Osteoblast (primary cell): ENCODE measurements around the gene ARHGEF26. TPM values are rescaled to one million over a fixed set of nuclear protein-coding genes. Genes with fewer than 3 reads are reported as not detected.

Experiments
- DNase-seq: peaks from one replicate; pipeline ENCODE4 v3.0.0; 2011; ENCODE audit warnings: low spot score, mixed read lengths; ENCODE audit not compliant: insufficient read length; ENCODE audit errors: missing footprints
- H2AFZ ChIP-seq: 2 replicates; pipeline ENCODE4 v1.6.0; 2011; ENCODE audit warnings: mild to moderate bottlenecking, low read length
- H3K27ac ChIP-seq: 2 replicates; pipeline ENCODE4 v1.5.1; 2011; ENCODE audit warnings: mild to moderate bottlenecking, low read depth, low read length, moderate library complexity
- H3K27me3 ChIP-seq: 2 replicates; pipeline ENCODE4 v1.6.0; 2012; ENCODE audit warnings: mild to moderate bottlenecking, control low read depth, inconsistent platforms, low read length, moderate library complexity; ENCODE audit not compliant: insufficient read depth
- H3K36me3 ChIP-seq: 2 replicates; pipeline ENCODE4 v1.5.1; 2011; ENCODE audit warnings: mild to moderate bottlenecking, low read length, control low read depth, moderate library complexity; ENCODE audit not compliant: insufficient read depth
- H3K4me1 ChIP-seq: 2 replicates; pipeline ENCODE4 v1.5.1; 2011; ENCODE audit warnings: mild to moderate bottlenecking, low read length, control low read depth, moderate library complexity; ENCODE audit not compliant: insufficient read depth
- H3K4me2 ChIP-seq: 2 replicates; pipeline ENCODE4 v1.6.0; 2011; ENCODE audit warnings: mild to moderate bottlenecking, low read length; ENCODE audit not compliant: insufficient read depth
- H3K4me3 ChIP-seq: fragments of 200-600 bp; sonication (generic); 3 replicates; pipeline ENCODE4 v1.5.1; 2012; ENCODE audit warnings: mild to moderate bottlenecking, low read length, inconsistent platforms; ENCODE audit not compliant: insufficient read depth
- H3K79me2 ChIP-seq: 2 replicates; pipeline ENCODE4 v1.6.0; 2012; ENCODE audit warnings: mild to moderate bottlenecking, low read length, control low read depth, inconsistent platforms; ENCODE audit not compliant: insufficient read depth
- H3K9me3 ChIP-seq: 2 replicates; pipeline ENCODE4 v1.5.1; 2011; ENCODE audit warnings: low read depth, low read length, control low read depth
- H4K20me1 ChIP-seq: 2 replicates; pipeline ENCODE4 v1.6.0; 2012; ENCODE audit warnings: mild to moderate bottlenecking, low read length, control low read depth; ENCODE audit not compliant: insufficient read depth
- CTCF ChIP-seq: IDR thresholded peaks from 2 replicates; pipeline ENCODE4 v1.5.1; 2011; ENCODE audit warnings: mild to moderate bottlenecking, low read depth, low read length, moderate library complexity; ENCODE audit errors: extremely low read depth
- total RNA-seq: library from RNA; depleted of rRNA; stranded (reverse); fragments of >200 nt; gene quantifications from 2 replicates; pipeline ENCODE4 v1.2.3, GENCODE V29; 2012

Gene ARHGEF26
- total RNA-seq, 1 donor, result 3.6 TPM

- no peaks in the 10 kb centered on the region for H3K27me3 ChIP-seq
- H3K9me3 ChIP-seq, result no peaks in the 10 kb centered on the region
- DNase-seq, result no peak
- H3K36me3 ChIP-seq, result no peaks in the 10 kb centered on the region
- no peaks in the 10 kb centered on the region for H4K20me1 ChIP-seq
- no peak overlapping the region for H3K4me3 ChIP-seq
- no peak overlapping the region for H3K27ac ChIP-seq
- no peak overlapping the region for H3K4me2 ChIP-seq
- H2AFZ ChIP-seq, result no peak overlapping the region
- TF ChIP-seq CTCF, result no peak
- no peaks in the 10 kb centered on the region for H3K4me1 ChIP-seq
- no peaks in the 10 kb centered on the region for H3K79me2 ChIP-seq
Observed at GRCh38 chr3:154182322-154182922, 61.2 kb downstream of the ARHGEF26 start.

- Histone ChIP-seq H3K4me3 (no peak overlapping the region), H3K4me2 (no peak overlapping the region), H3K27me3 (no peaks in the 10 kb centered on the region), H2AFZ (no peak overlapping the region), H3K79me2 (no peaks in the 10 kb centered on the region), H3K36me3 (no peaks in the 10 kb centered on the region), H3K27ac (no peak overlapping the region), H3K9me3 (no peaks in the 10 kb centered on the region), H3K4me1 (no peaks in the 10 kb centered on the region), H4K20me1 (no peaks in the 10 kb centered on the region)
- no peak for TF ChIP-seq CTCF
- no peak for DNase-seq
Observed at GRCh38 chr3:154182975-154183374, 61.8 kb downstream of the ARHGEF26 start.

- Histone ChIP-seq H3K27me3 (no peaks in the 10 kb centered on the region), H3K36me3 (no peaks in the 10 kb centered on the region), H3K9me3 (no peaks in the 10 kb centered on the region), H2AFZ (no peak overlapping the region), H3K4me2 (no peak overlapping the region), H4K20me1 (no peaks in the 10 kb centered on the region), H3K27ac (no peak overlapping the region), H3K79me2 (no peaks in the 10 kb centered on the region), H3K4me1 (no peaks in the 10 kb centered on the region), H3K4me3 (no peak overlapping the region)
- no peak for DNase-seq
- TF ChIP-seq CTCF, result no peak
Observed at GRCh38 chr3:154184582-154184981, 63.4 kb downstream of the ARHGEF26 start.

GRCh38 chr3:154188437-154188836 is 67.2 kb downstream of the ARHGEF26 start:
- Histone ChIP-seq H3K4me2 (no peak overlapping the region), H3K4me1 (no peaks in the 10 kb centered on the region), H3K27me3 (no peaks in the 10 kb centered on the region), H3K36me3 (no peaks in the 10 kb centered on the region), H3K27ac (no peak overlapping the region), H3K4me3 (no peak overlapping the region), H4K20me1 (no peaks in the 10 kb centered on the region), H2AFZ (no peak overlapping the region), H3K9me3 (no peaks in the 10 kb centered on the region), H3K79me2 (no peaks in the 10 kb centered on the region)
- no peak for DNase-seq
- no peak for TF ChIP-seq CTCF
